ENCODE measurements around the gene SORCS1. TPM values are rescaled to one million over a fixed set of nuclear protein-coding genes. Genes with fewer than 3 reads are reported as not detected.

The SORCS1 gene
- total RNA-seq, 1 experiment from 2014 or later: 0.11 TPM

DNA sequence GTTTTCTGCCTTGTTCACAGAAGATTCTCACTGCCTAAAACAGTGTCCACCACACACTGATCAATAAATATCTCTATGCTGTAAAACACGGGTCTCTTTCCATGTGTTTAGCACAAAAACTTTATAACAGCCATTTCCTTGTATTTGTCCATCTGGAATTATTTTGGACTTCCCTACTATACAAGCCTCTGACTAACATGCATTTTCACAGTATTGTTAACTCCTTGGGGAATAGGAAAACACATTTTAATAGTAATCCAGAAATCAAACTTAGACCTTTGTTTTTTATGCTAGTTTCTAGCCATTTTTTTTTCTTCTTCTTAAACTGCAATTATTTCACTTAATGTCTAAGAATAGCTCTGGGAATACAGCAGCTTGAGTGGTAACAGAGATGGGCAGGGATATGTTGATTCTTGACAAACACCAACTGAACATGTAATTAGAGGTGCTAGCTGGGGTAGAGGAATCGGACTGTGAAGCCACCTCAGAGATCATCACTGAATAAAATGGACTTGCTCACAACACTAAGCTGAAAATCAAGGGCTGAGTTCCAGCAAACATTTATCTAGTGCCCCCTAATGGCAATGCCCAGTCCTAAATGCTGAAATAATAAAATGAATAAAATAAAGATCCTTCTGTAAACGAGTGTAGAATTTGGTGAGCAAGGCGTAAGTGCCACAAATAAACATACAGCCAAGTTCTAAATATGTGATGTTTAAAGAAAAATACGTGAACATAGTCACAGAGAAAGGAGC is 593.1 kb downstream of the SORCS1 start:
- BruUV-seq (replicated peaks): no TSS peak
- Histone ChIP-seq H3F3A (ENCODE audit: low read length, unreplicated experiment) (no peaks in the 10 kb centered on the region), H2AFZ (ENCODE audit: low read length) (no peak overlapping the region), H3K27ac (ENCODE audit: low read length) (peak overlapping the region; percentile 96), H3K4me2 (ENCODE audit: low read length) (peak overlapping the region; percentile 41; the same call in 1 of the 2 replicates), H4K20me1 (ENCODE audit: low read length) (no peaks in the 10 kb centered on the region), H3K4me3 (ENCODE audit: low read length) (no peak overlapping the region), H3K4me1 (ENCODE audit: insufficient read depth, low read length) (peaks cover 58% of the 10 kb centered on the region), H3K9me3 (ENCODE audit: low read length) (no peaks in the 10 kb centered on the region), H3K9me2 (replicated peaks; ENCODE audit: low read length) (no peaks in the 10 kb centered on the region), H3K27me3 (ENCODE audit: low read length) (no peaks in the 10 kb centered on the region), H3K9ac (ENCODE audit: low read length) (peak overlapping the region; percentile 79), H3K36me3 (ENCODE audit: low read depth, low read length) (no peaks in the 10 kb centered on the region), H3K79me2 (ENCODE audit: low read length) (no peaks in the 10 kb centered on the region)
- ChIA-PET CTCF (interaction anchor here (0.6 kb wide), 1 partner anchor 65 kb away, joined by 12 read pairs; no protein-coding TSS in a partner anchor), POLR2A (ENCODE audit: unreplicated experiment) (interaction anchor here (0.5 kb wide), 1 partner anchor 179 kb away, joined by 20 read pairs; no protein-coding TSS in a partner anchor)
- peak; percentile 25; the same call in 1 of the 2 replicates for ATAC-seq
- peak; percentile 68 for DNase-seq
- intact Hi-C loops (cut with micrococcal nuclease): no loop called here
- TF ChIP-seq EZH2phosphoT487 (IDR thresholded peaks at IDR 0.05; ENCODE audit: borderline replicate concordance, low read length): no peak
- TF ChIP-seq, protein P1, sequence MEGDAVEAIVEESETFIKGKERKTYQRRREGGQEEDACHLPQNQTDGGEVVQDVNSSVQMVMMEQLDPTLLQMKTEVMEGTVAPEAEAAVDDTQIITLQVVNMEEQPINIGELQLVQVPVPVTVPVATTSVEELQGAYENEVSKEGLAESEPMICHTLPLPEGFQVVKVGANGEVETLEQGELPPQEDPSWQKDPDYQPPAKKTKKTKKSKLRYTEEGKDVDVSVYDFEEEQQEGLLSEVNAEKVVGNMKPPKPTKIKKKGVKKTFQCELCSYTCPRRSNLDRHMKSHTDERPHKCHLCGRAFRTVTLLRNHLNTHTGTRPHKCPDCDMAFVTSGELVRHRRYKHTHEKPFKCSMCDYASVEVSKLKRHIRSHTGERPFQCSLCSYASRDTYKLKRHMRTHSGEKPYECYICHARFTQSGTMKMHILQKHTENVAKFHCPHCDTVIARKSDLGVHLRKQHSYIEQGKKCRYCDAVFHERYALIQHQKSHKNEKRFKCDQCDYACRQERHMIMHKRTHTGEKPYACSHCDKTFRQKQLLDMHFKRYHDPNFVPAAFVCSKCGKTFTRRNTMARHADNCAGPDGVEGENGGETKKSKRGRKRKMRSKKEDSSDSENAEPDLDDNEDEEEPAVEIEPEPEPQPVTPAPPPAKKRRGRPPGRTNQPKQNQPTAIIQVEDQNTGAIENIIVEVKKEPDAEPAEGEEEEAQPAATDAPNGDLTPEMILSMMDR (conservative IDR thresholded peaks at IDR 0.05; ENCODE audit: low read depth, low read length): peak; percentile 69

DNA sequence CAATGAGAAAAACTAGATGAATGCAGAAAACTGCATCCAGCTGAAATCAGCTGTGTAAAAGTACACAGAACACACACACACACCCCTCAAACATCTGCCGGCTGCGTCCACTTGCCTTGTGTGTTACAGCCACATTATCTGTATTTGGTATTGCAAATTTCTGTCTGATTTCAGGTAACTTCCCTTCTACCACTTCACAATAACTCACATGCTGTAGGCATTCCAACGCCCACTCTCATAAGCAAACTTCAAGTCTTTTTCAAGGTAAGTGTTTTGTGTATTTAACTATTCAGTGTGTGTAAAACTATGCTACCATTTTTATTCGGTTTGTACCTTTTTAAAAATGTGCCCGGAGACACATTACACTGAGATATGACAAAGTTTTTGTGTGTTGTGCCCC is 594.2 kb downstream of the SORCS1 start:
- Histone ChIP-seq H3K9me3 (ENCODE audit: low read length) (no peaks in the 10 kb centered on the region), H3K4me1 (ENCODE audit: insufficient read depth, low read length) (peaks cover 69% of the 10 kb centered on the region), H3K36me3 (ENCODE audit: low read depth, low read length) (no peaks in the 10 kb centered on the region), H3K79me2 (ENCODE audit: low read length) (no peaks in the 10 kb centered on the region), H4K20me1 (ENCODE audit: low read length) (no peaks in the 10 kb centered on the region), H3K4me3 (ENCODE audit: low read length) (no peak overlapping the region), H3F3A (ENCODE audit: low read length, unreplicated experiment) (no peaks in the 10 kb centered on the region), H3K9me2 (replicated peaks; ENCODE audit: low read length) (no peaks in the 10 kb centered on the region), H3K4me2 (ENCODE audit: low read length) (no peak overlapping the region), H3K27ac (ENCODE audit: low read length) (peak overlapping the region; percentile 96), H3K9ac (ENCODE audit: low read length) (peak overlapping the region; percentile 79), H2AFZ (ENCODE audit: low read length) (0 out of 2 replicates have a peak overlapping the region, but pooled peaks have one; percentile 2), H3K27me3 (ENCODE audit: low read length) (no peaks in the 10 kb centered on the region)
- ChIA-PET POLR2A (ENCODE audit: unreplicated experiment) (interaction anchor here (0.5 kb wide), 1 partner anchor 14 kb away, joined by 4 read pairs; no protein-coding TSS in a partner anchor), CTCF (no interaction called here)
- intact Hi-C loops (cut with micrococcal nuclease): no loop called here
- no TSS peak for BruUV-seq (replicated peaks)
- ATAC-seq (no peak), DNase-seq (no peak)
- TF ChIP-seq, protein P1 (conservative IDR thresholded peaks at IDR 0.05; ENCODE audit: low read depth, low read length): no peak

DNA sequence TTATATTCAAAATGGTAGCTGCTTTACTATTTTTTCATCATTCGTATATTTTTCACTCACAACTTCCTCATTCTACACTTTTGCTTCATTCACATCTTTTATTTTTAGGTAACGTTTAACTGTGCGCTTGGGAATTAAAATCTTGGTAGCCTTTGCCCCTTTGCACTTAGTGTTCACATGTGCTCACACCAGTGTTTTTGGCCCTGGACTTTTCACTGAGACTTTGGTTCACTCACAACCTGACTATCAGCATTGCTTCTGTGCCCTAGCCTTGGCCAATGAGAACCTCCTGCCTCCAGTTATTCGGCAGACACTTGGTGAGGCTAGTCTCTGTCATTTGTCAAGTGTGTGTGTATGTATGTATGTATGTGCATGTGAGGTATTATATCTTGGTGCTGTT is 596.9 kb downstream of the SORCS1 start:
- H3K36me3 ChIP-seq (ENCODE audit: low read depth, low read length): no peaks in the 10 kb centered on the region
- H3K9me2 ChIP-seq (replicated peaks; ENCODE audit: low read length): no peaks in the 10 kb centered on the region
- DNase-seq (no peak), ATAC-seq (no peak)
- H3F3A ChIP-seq (ENCODE audit: low read length, unreplicated experiment): no peaks in the 10 kb centered on the region
- H3K4me3 ChIP-seq (ENCODE audit: low read length): no peak overlapping the region
- peaks cover 69% of the 10 kb centered on the region for H3K4me1 ChIP-seq (ENCODE audit: insufficient read depth, low read length)
- ChIA-PET CTCF (no interaction called here), POLR2A (ENCODE audit: unreplicated experiment) (no interaction called here)
- no TSS peak for BruUV-seq (replicated peaks)
- no peaks in the 10 kb centered on the region for H4K20me1 ChIP-seq (ENCODE audit: low read length)
- H3K9me3 ChIP-seq (ENCODE audit: low read length): no peaks in the 10 kb centered on the region
- peak overlapping the region; percentile 57 for H3K9ac ChIP-seq (ENCODE audit: low read length)
- no peak overlapping the region for H3K4me2 ChIP-seq (ENCODE audit: low read length)
- H3K79me2 ChIP-seq (ENCODE audit: low read length): no peaks in the 10 kb centered on the region
- peak overlapping the region; percentile 99 for H3K27ac ChIP-seq (ENCODE audit: low read length)
- no peak overlapping the region; the same call in 1 of the 2 replicates for H2AFZ ChIP-seq (ENCODE audit: low read length)
- H3K27me3 ChIP-seq (ENCODE audit: low read length): no peaks in the 10 kb centered on the region
- intact Hi-C loops (cut with micrococcal nuclease): no loop called here
- TF ChIP-seq, protein P1 (conservative IDR thresholded peaks at IDR 0.05; ENCODE audit: low read depth, low read length): no peak
- TF ChIP-seq EZH2phosphoT487 (IDR thresholded peaks at IDR 0.05; ENCODE audit: borderline replicate concordance, low read length) (no peak), EZH2 (IDR thresholded peaks at IDR 0.05; ENCODE audit: low read length, unreplicated experiment) (no peak)
